ENCODE data around the gene RPS15. TPM values are rescaled to one million over a fixed set of nuclear protein-coding genes. Genes with fewer than 3 reads are reported as not detected.

The RPS15 gene
- total and polyA plus RNA-seq, 9 of the 15 experiments (the other 6 are each of a cell fraction or from before 2014, with no cell fraction given), result 605 to 2,791 (median 957) TPM

- H3K36me3 ChIP-seq (ENCODE audit: control insufficient read depth, insufficient read depth, low read length), result peaks cover 91% of the 10 kb centered on the region
- peaks cover 56% of the 10 kb centered on the region for H4K20me1 ChIP-seq (replicated peaks; ENCODE audit: control insufficient read depth, insufficient read depth, low read length)
These were observed 19.1 kb upstream of the RPS15 start for GRCh38 chr19:1418951-1419738.

More at GRCh38 chr19:1418951-1419738, 19.1 kb upstream of the RPS15 start:
- no peak for FAIRE-seq
- no peak for DNase-seq (ENCODE audit: extremely low read depth in 1 of 4, low spot score in 3 of 4)
- Histone ChIP-seq H3K27ac (ENCODE audit: extremely low read depth, low read depth, low read length) (no peak overlapping the region), H2AFZ (ENCODE audit: low read depth, low read length) (no peak overlapping the region), H3K9me1 (ENCODE audit: control insufficient read depth, insufficient read depth, low read length) (peaks cover 22% of the 10 kb centered on the region), H3K4me1 (replicated peaks in 1 of 2; ENCODE audit: control insufficient read depth in 2 of 2, insufficient read depth in 2 of 2, low read length in 2 of 2) (peaks cover 21 to 58% of the 10 kb centered on the region in 2 experiments), H3K79me2 (ENCODE audit: control insufficient read depth, insufficient read depth, low read length) (peaks cover 89% of the 10 kb centered on the region), H3K9ac (ENCODE audit: insufficient read depth in 1 of 2, low read depth in 2 of 2, low read length in 2 of 2) (no peak overlapping the region), H3K4me3 (no peak overlapping the region), H3K9me3 (replicated peaks; ENCODE audit: control insufficient read depth, insufficient read depth, low read depth, low read length) (no peaks in the 10 kb centered on the region), H3K4me2 (ENCODE audit: insufficient read depth, low read length) (no peak overlapping the region), H3K27me3 (ENCODE audit: control insufficient read depth in 2 of 2, insufficient read depth in 2 of 2, low read length in 2 of 2) (no peaks in the 10 kb centered on the region)
- BruUV-seq (replicated peaks), result no TSS peak
- in situ Hi-C loops (cut with MboI), result no loop called here
- TF ChIP-seq THAP12 (CRISPR knock-in tag; IDR thresholded peaks at IDR 0.05) (no peak), POLR2G (IDR thresholded peaks at IDR 0.05; ENCODE audit: low read depth, low read length) (0 out of 2 replicates have a peak, but pooled peaks have one; percentile 38)
- 94% methylated on average over 21 of the region's 21 CpGs for WGBS (ENCODE audit: insufficient coverage, low coverage, missing lambda C conversion rate)
- ChIA-PET CTCF (ENCODE audit: low intra/inter-chr PET ratio) (no interaction called here), POLR2A (interaction anchor here (1.0 to 7.4 kb wide), 2 partner anchors 14 to 25 kb away, joined by 4 to 52 read pairs; no protein-coding TSS in a partner anchor)
- ATAC-seq, result no peak
- intact Hi-C loops (cut with micrococcal nuclease), result no loop called here

All from K562 (cell line).